ENCODE measurements around the gene STX1B. TPM values are rescaled to one million over a fixed set of nuclear protein-coding genes. Genes with fewer than 3 reads are reported as not detected.

STX1B gene
- total RNA-seq, 1 donor from 2014 or later, result 11.0 TPM

GRCh38 chr16:31042866-31043265 is 32.4 kb upstream of the STX1B start:
- H2AFZ ChIP-seq (ENCODE audit: low read depth, low read length), result no peak overlapping the region
- H3K4me1 ChIP-seq (ENCODE audit: insufficient read depth, low read length), result no peaks in the 10 kb centered on the region
- H3K27me3 ChIP-seq (ENCODE audit: insufficient read depth, low read length), result no peaks in the 10 kb centered on the region
- Mint-ChIP-seq H3K4me1 (ENCODE audit: low read depth, unreplicated experiment) (no peaks in the 10 kb centered on the region), H3K27ac (ENCODE audit: unreplicated experiment) (no peak overlapping the region), H3K9me3 (ENCODE audit: unreplicated experiment) (no peaks in the 10 kb centered on the region), H3K36me3 (ENCODE audit: low read depth, unreplicated experiment) (peaks cover 21% of the 10 kb centered on the region), H3K27me3 (ENCODE audit: low read depth, unreplicated experiment) (no peaks in the 10 kb centered on the region), H3K4me3 (ENCODE audit: unreplicated experiment) (no peak overlapping the region)
- H3K4me3 ChIP-seq (ENCODE audit: insufficient read depth, low read depth, low read length), result no peak overlapping the region
- H3K9ac ChIP-seq (ENCODE audit: low read length), result no peak overlapping the region
- no peak overlapping the region for H3K4me2 ChIP-seq (ENCODE audit: low read length)
- H3K9me3 ChIP-seq (ENCODE audit: insufficient read depth, low read depth, low read length), result no peaks in the 10 kb centered on the region
- no peak overlapping the region for H3K27ac ChIP-seq (ENCODE audit: low read depth, low read length)
- DNase-seq (ENCODE audit: low read depth), result no peak
- no peak for TF ChIP-seq EZH2 (IDR thresholded peaks at IDR 0.05; ENCODE audit: insufficient read depth, low read length)
- TF ChIP-seq CTCF (IDR thresholded peaks at IDR 0.05; ENCODE audit: insufficient read depth, low read depth, low read length), result no peak
- peaks cover 11% of the 10 kb centered on the region for H3K36me3 ChIP-seq (ENCODE audit: insufficient read depth, low read length)
- no peaks in the 10 kb centered on the region for H3K79me2 ChIP-seq (ENCODE audit: insufficient read depth, low read length)
- no peak for FAIRE-seq
- H4K20me1 ChIP-seq (ENCODE audit: insufficient read depth, low read length), result peaks cover 8% of the 10 kb centered on the region

- H3K79me2 ChIP-seq (ENCODE audit: insufficient read depth, low read length), result peaks cover 19% of the 10 kb centered on the region
- no peak overlapping the region for H3K4me2 ChIP-seq (ENCODE audit: low read length)
- H3K27ac ChIP-seq (ENCODE audit: low read depth, low read length), result no peak overlapping the region
- H4K20me1 ChIP-seq (ENCODE audit: insufficient read depth, low read length), result peaks cover 27% of the 10 kb centered on the region
- H3K36me3 ChIP-seq (ENCODE audit: insufficient read depth, low read length), result peaks cover 14% of the 10 kb centered on the region
- TF ChIP-seq EZH2 (IDR thresholded peaks at IDR 0.05; ENCODE audit: insufficient read depth, low read length) (no peak), CTCF (IDR thresholded peaks at IDR 0.05; ENCODE audit: insufficient read depth, low read depth, low read length) (no peak)
- no peaks in the 10 kb centered on the region for H3K9me3 ChIP-seq (ENCODE audit: insufficient read depth, low read depth, low read length)
- Mint-ChIP-seq H3K9me3 (ENCODE audit: unreplicated experiment) (no peaks in the 10 kb centered on the region), H3K36me3 (ENCODE audit: low read depth, unreplicated experiment) (peaks cover 28% of the 10 kb centered on the region), H3K27ac (ENCODE audit: unreplicated experiment) (no peak overlapping the region), H3K27me3 (ENCODE audit: low read depth, unreplicated experiment) (no peaks in the 10 kb centered on the region), H3K4me3 (ENCODE audit: unreplicated experiment) (no peak overlapping the region), H3K4me1 (ENCODE audit: low read depth, unreplicated experiment) (peaks cover 5% of the 10 kb centered on the region)
- no peak overlapping the region for H2AFZ ChIP-seq (ENCODE audit: low read depth, low read length)
- no peak overlapping the region for H3K9ac ChIP-seq (ENCODE audit: low read length)
- no peak overlapping the region for H3K4me3 ChIP-seq (ENCODE audit: insufficient read depth, low read depth, low read length)
- peaks cover 6% of the 10 kb centered on the region for H3K4me1 ChIP-seq (ENCODE audit: insufficient read depth, low read length)
- FAIRE-seq, result no peak
- H3K27me3 ChIP-seq (ENCODE audit: insufficient read depth, low read length), result no peaks in the 10 kb centered on the region
- DNase-seq (ENCODE audit: low read depth), result no peak
Observed at GRCh38 chr16:31038993-31039392, 28.6 kb upstream of the STX1B start.

GRCh38 chr16:31036691-31037090 is 26.3 kb upstream of the STX1B start:
- no peaks in the 10 kb centered on the region for H3K27me3 ChIP-seq (ENCODE audit: insufficient read depth, low read length)
- Mint-ChIP-seq H3K4me3 (ENCODE audit: unreplicated experiment) (no peak overlapping the region), H3K27me3 (ENCODE audit: low read depth, unreplicated experiment) (no peaks in the 10 kb centered on the region), H3K27ac (ENCODE audit: unreplicated experiment) (no peak overlapping the region), H3K9me3 (ENCODE audit: unreplicated experiment) (no peaks in the 10 kb centered on the region), H3K36me3 (ENCODE audit: low read depth, unreplicated experiment) (peaks cover 20% of the 10 kb centered on the region), H3K4me1 (ENCODE audit: low read depth, unreplicated experiment) (peaks cover 16% of the 10 kb centered on the region)
- DNase-seq (ENCODE audit: low read depth), result no peak
- H3K9ac ChIP-seq (ENCODE audit: low read length), result no peak overlapping the region
- H2AFZ ChIP-seq (ENCODE audit: low read depth, low read length), result no peak overlapping the region
- peaks cover 24% of the 10 kb centered on the region for H3K79me2 ChIP-seq (ENCODE audit: insufficient read depth, low read length)
- no peak overlapping the region for H3K4me2 ChIP-seq (ENCODE audit: low read length)
- no peak overlapping the region for H3K27ac ChIP-seq (ENCODE audit: low read depth, low read length)
- no peak for FAIRE-seq
- H3K9me3 ChIP-seq (ENCODE audit: insufficient read depth, low read depth, low read length), result no peaks in the 10 kb centered on the region
- H3K4me1 ChIP-seq (ENCODE audit: insufficient read depth, low read length), result peaks cover 12% of the 10 kb centered on the region
- H3K4me3 ChIP-seq (ENCODE audit: insufficient read depth, low read depth, low read length), result no peak overlapping the region
- TF ChIP-seq CTCF (IDR thresholded peaks at IDR 0.05; ENCODE audit: insufficient read depth, low read depth, low read length) (no peak), EZH2 (IDR thresholded peaks at IDR 0.05; ENCODE audit: insufficient read depth, low read length) (no peak)
- peaks cover 10% of the 10 kb centered on the region for H3K36me3 ChIP-seq (ENCODE audit: insufficient read depth, low read length)
- H4K20me1 ChIP-seq (ENCODE audit: insufficient read depth, low read length), result peaks cover 19% of the 10 kb centered on the region

All from astrocyte (in vitro differentiated cells and primary cell).